HAP-1 (cell line): Measurements from ENCODE around the gene PCARE.

Experiments used
- DNase-seq, 2 experiments: peaks; one replicate each; pipeline ENCODE4 v3.0.0-alpha.2; 2016 to 2020; ENCODE audit warnings: low spot score in 2 of 2
- H3K27me3 ChIP-seq: fragments of 250-450 bp; sonication (Bioruptor Pico); 2 replicates; pipeline ENCODE4 v1.5.1; 2020; ENCODE audit warnings: low read depth, mild to moderate bottlenecking, moderate library complexity
- H3K36me3 ChIP-seq: fragments of 250-450 bp; sonication (Bioruptor Pico); replicated peaks from 2 replicates; pipeline ENCODE4 v1.5.1; 2020; ENCODE audit warnings: mild to moderate bottlenecking
- H3K4me1 ChIP-seq: fragments of 250-450 bp; sonication (Bioruptor Pico); 2 replicates; pipeline ENCODE4 v1.5.1; 2020; ENCODE audit warnings: mild to moderate bottlenecking
- H3K4me3 ChIP-seq: fragments of 250-450 bp; sonication (Bioruptor Pico); 2 replicates; pipeline ENCODE4 v1.5.1; 2020; ENCODE audit warnings: mild to moderate bottlenecking, moderate library complexity
- H3K9me3 ChIP-seq: fragments of 250-450 bp; sonication (Bioruptor Pico); 2 replicates; pipeline ENCODE4 v1.5.1; 2020; ENCODE audit warnings: mild to moderate bottlenecking, moderate library complexity
- in situ Hi-C: fragments of 300-500 bp; cut with MboI; formaldehyde crosslinking; loops from 3 replicates; pipeline ENCODE4 v1.14.3; 2020; ENCODE audit warnings: low sequenced_read_pairs, inconsistent platforms, mixed read lengths

PCARE gene

DNA sequence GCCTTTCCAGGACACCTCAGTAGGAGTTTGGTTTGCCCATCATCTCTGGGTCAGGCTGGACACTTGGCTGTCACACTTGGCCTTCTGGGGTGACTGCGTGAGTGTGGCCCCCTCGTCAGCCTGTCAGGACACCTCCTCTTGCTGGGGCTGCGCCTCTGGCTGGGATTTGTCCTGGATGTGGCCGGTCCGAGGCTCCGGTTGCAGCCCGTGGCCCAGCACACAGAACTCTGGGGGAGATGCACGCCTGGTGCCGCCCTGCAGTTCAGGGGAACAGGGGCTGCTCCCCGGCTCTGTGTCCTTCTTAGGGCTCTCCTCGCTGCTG is 9.6 kb downstream of the PCARE start:
- Histone ChIP-seq H3K36me3 (no peaks in the 10 kb centered on the region), H3K9me3 (no peaks in the 10 kb centered on the region), H3K4me3 (no peak overlapping the region), H3K4me1 (peaks cover 22% of the 10 kb centered on the region), H3K27me3 (no peaks in the 10 kb centered on the region)
- in situ Hi-C loops, result no loop called here
- DNase-seq, result no peak

DNA sequence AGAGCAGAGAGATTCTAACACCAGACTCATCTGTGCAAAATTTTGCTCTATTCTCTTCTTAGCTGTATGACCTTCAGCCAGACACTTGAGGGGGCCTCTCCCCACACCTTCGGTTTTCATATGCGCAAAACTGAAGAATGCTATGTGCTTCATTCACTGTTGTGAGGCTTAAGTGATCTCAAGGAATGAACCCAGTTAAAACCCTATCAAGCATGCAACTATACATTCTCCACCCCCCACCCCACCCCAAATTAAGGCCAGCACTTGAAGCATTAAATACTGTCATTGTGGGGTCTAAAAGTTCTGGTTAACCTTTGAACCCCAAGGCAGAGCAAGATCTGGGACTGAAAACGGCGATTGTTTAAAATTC is 10.0 kb downstream of the PCARE start:
- DNase-seq, result no peak
- no peaks in the 10 kb centered on the region for H3K27me3 ChIP-seq
- H3K4me3 ChIP-seq, result no peak overlapping the region
- no peaks in the 10 kb centered on the region for H3K9me3 ChIP-seq
- in situ Hi-C loops, result no loop called here
- H3K4me1 ChIP-seq, result peaks cover 22% of the 10 kb centered on the region
- no peaks in the 10 kb centered on the region for H3K36me3 ChIP-seq

DNA sequence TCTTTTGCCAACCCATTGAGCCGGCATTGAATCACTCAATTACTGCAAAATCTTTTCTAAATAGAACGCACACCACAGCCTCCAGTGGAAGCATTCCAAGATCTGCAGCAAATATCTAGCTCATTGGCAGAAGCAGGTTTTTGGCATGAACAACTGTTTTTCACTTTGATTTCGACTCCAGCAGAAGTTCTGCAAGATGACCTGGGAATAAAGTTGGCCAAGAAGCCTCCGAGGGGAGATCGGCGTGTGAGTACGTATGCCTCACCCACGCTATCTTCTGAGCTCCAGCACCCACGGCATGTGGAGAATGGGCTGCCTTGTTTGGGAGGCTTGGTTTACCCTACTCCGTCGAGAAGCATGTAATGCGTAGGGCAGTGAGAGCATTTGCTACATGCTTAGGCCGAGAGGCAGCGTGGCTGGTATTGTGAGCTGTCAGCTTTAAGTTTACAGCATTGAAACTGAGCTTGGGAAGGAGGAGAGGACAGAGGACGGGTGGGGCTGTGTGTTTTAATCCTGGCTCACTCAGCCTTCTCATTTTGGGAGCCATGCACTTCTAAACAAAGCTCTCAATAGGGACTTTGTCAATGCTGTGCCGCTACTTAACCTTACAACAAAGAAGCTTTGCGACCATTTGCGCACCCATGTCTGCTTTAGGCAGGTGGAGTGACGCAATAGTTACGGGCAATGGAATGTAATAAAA is 10.5 kb downstream of the PCARE start:
- no peaks in the 10 kb centered on the region for H3K27me3 ChIP-seq
- peaks cover 22% of the 10 kb centered on the region for H3K4me1 ChIP-seq
- no peaks in the 10 kb centered on the region for H3K36me3 ChIP-seq
- peak; percentile 72 to 76 for DNase-seq
- H3K4me3 ChIP-seq, result no peak overlapping the region
- H3K9me3 ChIP-seq, result no peaks in the 10 kb centered on the region
- in situ Hi-C loops, result no loop called here

DNA sequence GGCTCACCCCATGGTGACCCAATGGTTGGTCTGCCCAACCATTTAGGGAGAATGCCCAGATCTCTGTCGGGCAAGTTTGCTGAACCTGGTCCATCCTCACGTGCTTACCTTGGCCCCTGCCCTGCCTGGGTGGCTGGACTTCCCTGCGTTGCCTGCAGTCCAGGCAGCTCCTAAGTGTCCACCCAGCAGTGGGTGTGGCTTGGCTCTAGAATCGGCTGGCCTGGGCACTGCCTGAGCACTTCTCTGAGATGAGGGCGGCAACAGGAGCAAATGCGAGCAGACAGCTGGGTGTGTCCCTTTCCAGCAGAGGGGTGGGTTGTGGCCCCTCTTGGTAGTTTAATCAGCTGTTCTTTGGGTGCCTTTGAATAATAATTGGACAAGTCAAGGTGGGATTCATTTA is 11.3 kb downstream of the PCARE start:
- H3K4me3 ChIP-seq, result no peak overlapping the region
- in situ Hi-C loops, result no loop called here
- no peak for DNase-seq
- H3K4me1 ChIP-seq, result peaks cover 22% of the 10 kb centered on the region
- no peaks in the 10 kb centered on the region for H3K9me3 ChIP-seq
- H3K27me3 ChIP-seq, result no peaks in the 10 kb centered on the region
- no peaks in the 10 kb centered on the region for H3K36me3 ChIP-seq

DNA sequence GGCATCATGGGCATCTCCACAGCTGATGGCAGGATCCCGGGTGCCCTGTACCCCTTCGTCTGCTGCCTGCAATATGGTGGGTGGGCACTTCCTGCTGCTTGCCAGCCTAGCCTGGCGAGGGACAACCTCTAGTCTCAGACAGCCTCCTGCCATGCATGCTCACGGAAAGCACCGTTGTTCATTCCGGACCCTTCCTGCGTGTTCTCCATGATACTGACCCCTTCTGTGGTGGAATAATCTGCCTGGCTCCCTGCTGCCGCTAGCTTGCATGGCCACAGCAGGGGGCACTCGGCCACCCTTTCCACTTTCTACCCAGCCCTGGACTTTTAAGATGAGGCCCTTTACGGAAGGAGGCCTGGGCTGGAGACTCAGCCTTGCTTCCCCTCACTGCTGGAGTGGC is 12.0 kb downstream of the PCARE start:
- H3K36me3 ChIP-seq, result no peaks in the 10 kb centered on the region
- H3K9me3 ChIP-seq, result no peaks in the 10 kb centered on the region
- no peaks in the 10 kb centered on the region for H3K27me3 ChIP-seq
- H3K4me3 ChIP-seq, result no peak overlapping the region
- DNase-seq, result no peak
- peaks cover 22% of the 10 kb centered on the region for H3K4me1 ChIP-seq
- in situ Hi-C loops, result no loop called here

DNA sequence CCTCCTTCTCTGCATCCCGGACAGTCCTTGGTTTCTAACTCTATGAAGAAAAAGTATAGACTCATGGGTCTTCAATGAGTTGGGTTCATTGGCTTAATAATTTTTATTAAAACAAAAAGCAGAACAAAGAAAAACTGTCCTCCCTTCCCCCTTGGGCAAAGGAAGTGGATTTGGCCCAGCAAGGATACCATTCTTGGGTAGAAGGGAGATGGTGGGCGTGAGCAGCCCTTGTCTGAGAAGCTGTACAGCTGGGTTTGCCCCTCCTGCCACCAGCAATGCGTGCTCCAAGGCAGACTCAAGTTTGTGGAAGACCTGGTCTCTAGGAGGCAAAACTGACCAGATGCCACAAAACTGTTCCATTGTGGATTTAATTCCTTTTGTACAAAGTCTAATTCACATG is 12.7 kb downstream of the PCARE start:
- in situ Hi-C loops, result no loop called here
- H3K4me1 ChIP-seq, result peaks cover 22% of the 10 kb centered on the region

DNA sequence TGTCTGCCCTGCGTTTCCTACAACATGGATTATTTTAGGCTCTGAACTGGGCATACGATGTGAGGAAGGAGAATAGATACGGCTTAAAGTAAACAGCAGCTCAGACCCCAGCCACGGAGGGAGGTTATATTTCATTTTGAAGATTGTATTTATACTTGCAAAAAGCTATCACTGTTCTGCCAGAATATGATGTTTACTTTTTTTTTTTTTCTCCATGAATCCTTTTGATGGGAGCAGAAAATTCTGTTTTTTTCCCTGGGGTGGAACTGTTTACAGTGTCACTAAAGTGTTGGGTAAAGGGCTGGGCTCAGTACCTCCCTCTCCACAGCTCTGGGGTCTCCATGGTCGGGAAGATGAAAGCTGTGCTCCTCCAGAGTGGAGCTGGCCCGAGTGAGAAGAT is 13.1 kb downstream of the PCARE start:
- Histone ChIP-seq H3K4me3 (no peak overlapping the region), H3K36me3 (no peaks in the 10 kb centered on the region), H3K4me1 (peaks cover 22% of the 10 kb centered on the region), H3K27me3 (no peaks in the 10 kb centered on the region), H3K9me3 (no peaks in the 10 kb centered on the region)
- in situ Hi-C loops, result no loop called here
- no peak for DNase-seq

More for the DNA sequence above, 12.7 kb downstream of the PCARE start:
- no peak overlapping the region for H3K4me3 ChIP-seq
- DNase-seq, result no peak
- no peaks in the 10 kb centered on the region for H3K9me3 ChIP-seq
- no peaks in the 10 kb centered on the region for H3K27me3 ChIP-seq
- no peaks in the 10 kb centered on the region for H3K36me3 ChIP-seq

DNA sequence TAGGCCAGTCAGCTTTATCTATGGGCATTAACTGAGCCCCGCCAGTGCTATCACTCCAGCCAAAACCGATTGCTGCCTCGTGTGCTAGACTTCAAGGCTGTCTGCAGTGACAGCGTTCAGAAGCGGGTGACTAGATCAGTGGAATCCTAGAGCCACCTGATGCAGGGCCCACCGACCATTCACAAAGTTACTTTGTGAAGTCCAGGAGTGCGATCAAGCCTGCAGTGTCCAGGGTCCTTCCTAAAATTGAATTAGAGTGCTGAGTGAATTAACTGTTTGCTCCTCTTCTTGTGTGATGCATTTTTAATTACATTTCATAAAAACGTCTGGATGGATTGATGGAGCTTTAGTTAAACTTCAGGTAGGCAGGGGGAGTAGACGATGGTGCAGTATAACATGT is 13.9 kb downstream of the PCARE start:
- Histone ChIP-seq H3K36me3 (no peaks in the 10 kb centered on the region), H3K9me3 (no peaks in the 10 kb centered on the region), H3K27me3 (no peaks in the 10 kb centered on the region), H3K4me1 (peaks cover 22% of the 10 kb centered on the region), H3K4me3 (no peak overlapping the region)
- DNase-seq, result no peak
- in situ Hi-C loops, result no loop called here

DNA sequence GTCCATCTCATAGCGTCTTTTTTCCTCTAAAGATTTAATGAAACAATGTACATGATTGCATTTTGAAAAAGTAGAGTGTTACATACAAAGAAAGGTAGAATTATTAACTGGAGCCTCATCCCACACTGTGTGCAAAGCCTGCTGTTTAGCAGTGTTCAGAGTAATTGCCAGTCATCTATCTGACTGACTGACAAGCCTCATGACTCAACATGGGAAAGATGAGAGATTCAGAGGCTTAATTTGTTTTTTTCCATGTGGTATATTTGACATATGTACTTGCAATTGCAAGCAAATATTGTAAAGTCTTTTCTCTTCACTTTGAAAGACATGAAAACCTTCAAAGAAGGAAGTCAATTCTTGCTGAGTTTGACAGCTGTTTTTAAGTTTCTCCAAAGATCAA is 14.7 kb downstream of the PCARE start:
- Histone ChIP-seq H3K4me3 (no peak overlapping the region), H3K4me1 (peaks cover 18% of the 10 kb centered on the region), H3K9me3 (no peaks in the 10 kb centered on the region), H3K36me3 (no peaks in the 10 kb centered on the region), H3K27me3 (no peaks in the 10 kb centered on the region)
- DNase-seq, result no peak
- in situ Hi-C loops, result no loop called here

DNA sequence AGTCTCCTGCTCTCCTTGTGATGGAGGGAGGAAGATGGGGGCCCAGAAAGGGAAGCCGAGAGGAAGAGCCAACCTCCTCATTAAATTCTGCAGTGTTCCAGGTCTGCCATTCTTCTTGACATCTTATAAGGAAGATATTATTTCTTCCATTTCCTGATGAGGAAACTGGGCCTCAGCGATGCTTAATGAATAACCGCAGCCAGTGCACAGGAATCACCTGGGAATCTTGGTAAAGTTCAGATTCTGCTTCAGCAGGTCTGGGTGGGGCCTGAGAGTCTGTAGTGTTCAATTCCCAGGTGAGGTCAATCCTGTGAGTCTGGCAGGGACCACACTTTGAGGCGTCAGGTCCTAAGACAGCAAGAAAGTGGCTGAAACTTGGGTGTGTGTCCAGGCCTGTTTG is 17.3 kb downstream of the PCARE start:
- Histone ChIP-seq H3K36me3 (no peaks in the 10 kb centered on the region), H3K4me1 (peaks cover 2% of the 10 kb centered on the region; the same call in 1 of the 2 replicates), H3K9me3 (no peaks in the 10 kb centered on the region), H3K27me3 (no peaks in the 10 kb centered on the region), H3K4me3 (no peak overlapping the region)
- in situ Hi-C loops, result no loop called here
- DNase-seq, result no peak

DNA sequence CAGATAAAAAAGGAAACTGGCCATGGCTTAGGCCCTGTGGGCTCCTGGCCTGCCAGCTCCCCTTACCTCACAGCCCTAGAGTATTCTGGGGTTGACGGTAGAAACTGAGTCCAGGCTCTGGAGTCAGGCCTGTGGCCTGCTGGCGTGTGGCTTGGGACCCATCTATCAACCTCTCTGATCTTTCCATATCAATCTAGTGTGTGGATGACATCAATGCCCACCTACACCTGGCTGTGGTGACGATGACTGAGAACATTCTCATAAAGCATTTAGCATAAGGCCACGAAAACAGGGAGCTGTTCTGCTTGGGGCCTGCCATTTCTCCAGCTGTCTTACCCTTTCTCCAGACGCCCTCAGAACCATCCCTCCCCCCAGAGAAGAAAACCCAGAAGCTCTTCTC is 17.9 kb downstream of the PCARE start:
- no peak for DNase-seq
- H3K36me3 ChIP-seq, result no peaks in the 10 kb centered on the region
- in situ Hi-C loops, result no loop called here
- no peaks in the 10 kb centered on the region for H3K9me3 ChIP-seq
- H3K27me3 ChIP-seq, result no peaks in the 10 kb centered on the region
- no peak overlapping the region for H3K4me3 ChIP-seq
- H3K4me1 ChIP-seq, result peaks cover 2% of the 10 kb centered on the region; the same call in 1 of the 2 replicates

DNA sequence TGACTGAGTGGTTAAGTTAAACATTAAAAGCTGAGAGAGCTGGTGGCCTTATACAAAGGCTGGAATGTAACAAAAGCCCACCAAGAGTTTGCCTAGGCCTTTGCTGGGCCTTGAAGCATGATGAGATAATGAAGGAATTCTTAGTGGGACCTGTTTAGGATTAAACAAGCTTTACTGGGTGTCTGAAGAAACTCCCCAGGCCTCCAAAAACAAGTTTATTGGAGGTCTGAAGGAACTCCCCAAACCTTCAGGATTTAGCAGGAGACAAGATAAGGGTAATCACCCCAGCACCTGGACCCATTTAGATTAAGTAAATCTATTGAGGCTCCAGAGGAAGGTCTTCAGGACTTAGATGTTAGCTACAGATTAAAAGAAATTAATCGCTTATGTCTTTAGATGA is 18.7 kb downstream of the PCARE start:
- Histone ChIP-seq H3K36me3 (no peaks in the 10 kb centered on the region), H3K4me3 (no peak overlapping the region), H3K27me3 (no peaks in the 10 kb centered on the region), H3K9me3 (no peaks in the 10 kb centered on the region), H3K4me1 (no peaks in the 10 kb centered on the region)
- no peak for DNase-seq
- in situ Hi-C loops, result no loop called here

DNA sequence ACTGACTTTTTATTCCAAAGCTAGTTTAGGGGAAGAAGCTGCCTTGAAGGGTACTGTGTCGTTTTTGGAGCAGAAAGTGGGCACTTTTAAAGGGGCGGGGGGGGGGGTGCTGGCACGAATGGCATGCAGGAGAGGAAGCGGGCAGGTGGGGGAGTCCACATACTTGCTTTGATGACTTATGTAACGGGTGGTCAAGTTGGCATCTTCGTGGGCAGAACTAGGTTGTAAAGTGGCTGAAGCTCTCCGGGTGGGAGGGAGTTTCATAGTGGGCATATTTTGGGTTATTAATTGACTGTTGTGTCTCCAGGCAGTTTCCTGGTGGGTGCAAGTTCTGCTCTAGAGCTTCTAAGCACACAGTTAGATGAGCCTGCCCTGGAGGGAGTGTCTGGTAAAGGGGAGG is 19.9 kb downstream of the PCARE start:
- no peak for DNase-seq
- Histone ChIP-seq H3K9me3 (no peaks in the 10 kb centered on the region), H3K27me3 (no peaks in the 10 kb centered on the region), H3K36me3 (no peaks in the 10 kb centered on the region), H3K4me1 (no peaks in the 10 kb centered on the region), H3K4me3 (no peak overlapping the region)
- in situ Hi-C loops, result no loop called here

DNA sequence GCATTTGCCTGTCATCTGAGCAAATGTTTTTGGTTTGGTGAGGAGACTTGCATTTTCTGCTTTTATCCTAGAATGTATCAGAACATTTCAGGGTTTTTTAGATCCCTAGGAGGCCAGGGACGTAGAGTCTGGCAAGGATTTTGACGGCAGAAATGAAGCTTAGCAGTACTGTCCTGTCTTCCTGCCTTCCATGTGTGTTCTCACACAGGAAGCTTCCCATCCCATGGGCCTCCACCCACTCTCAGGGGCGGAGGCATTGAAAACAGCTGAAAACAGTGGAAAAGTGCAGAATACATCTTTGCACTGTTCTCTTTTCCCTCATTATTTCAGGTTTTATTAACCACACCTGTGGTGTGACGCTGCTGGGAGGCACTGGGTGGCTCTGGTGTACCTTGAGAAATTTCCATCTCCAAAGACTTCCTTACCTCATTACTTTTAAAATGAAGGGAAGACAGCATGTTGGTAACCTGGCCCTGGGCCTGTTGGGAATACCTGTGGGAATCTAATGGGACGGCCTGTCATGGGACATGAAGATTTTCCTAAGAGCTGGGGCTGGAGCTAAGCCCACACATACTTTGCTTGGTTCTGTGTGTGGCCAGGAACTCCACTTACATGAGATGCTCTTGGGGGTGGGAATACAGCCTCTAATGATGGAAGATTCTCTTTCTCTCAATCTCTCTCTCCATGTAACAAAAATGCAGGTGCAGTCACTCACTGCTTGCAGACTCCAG is 20.5 kb downstream of the PCARE start:
- Histone ChIP-seq H3K4me3 (no peak overlapping the region), H3K27me3 (no peaks in the 10 kb centered on the region), H3K4me1 (no peaks in the 10 kb centered on the region), H3K36me3 (no peaks in the 10 kb centered on the region), H3K9me3 (no peaks in the 10 kb centered on the region)
- no peak for DNase-seq
- in situ Hi-C loops, result no loop called here

DNA sequence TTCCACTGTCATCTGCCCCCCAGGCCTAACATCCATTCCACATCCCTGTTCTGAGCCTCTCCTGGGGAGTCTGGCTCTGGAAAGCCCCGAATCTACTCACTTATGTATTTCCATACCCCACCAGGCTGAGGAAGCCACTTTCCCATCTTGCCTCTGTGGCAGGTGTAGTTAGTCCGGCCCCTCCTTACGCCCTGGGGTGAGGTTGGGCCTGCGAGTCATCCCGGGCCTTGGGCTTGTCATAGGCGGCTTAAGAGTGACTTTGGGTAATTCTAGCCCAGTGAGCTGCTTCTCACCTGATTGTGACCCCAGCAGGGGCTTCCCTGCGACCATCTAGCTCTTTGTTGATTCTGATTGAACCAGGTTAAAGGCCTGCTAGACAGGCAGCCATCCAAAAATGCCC is 21.1 kb downstream of the PCARE start:
- H3K27me3 ChIP-seq, result no peaks in the 10 kb centered on the region
- H3K4me1 ChIP-seq, result no peaks in the 10 kb centered on the region
- in situ Hi-C loops, result no loop called here
- DNase-seq, result no peak
- H3K9me3 ChIP-seq, result no peaks in the 10 kb centered on the region
- H3K4me3 ChIP-seq, result no peak overlapping the region
- H3K36me3 ChIP-seq, result no peaks in the 10 kb centered on the region
